HG03571 (cell line): ENCODE data around the gene PPARGC1A.

Source experiments
- ATAC-seq: cut with Tn5 transposase; IDR thresholded peaks from one replicate; pipeline ENCODE4 v1.9.1; 2021; ENCODE audit not compliant: unreplicated experiment

Gene PPARGC1A

DNA sequence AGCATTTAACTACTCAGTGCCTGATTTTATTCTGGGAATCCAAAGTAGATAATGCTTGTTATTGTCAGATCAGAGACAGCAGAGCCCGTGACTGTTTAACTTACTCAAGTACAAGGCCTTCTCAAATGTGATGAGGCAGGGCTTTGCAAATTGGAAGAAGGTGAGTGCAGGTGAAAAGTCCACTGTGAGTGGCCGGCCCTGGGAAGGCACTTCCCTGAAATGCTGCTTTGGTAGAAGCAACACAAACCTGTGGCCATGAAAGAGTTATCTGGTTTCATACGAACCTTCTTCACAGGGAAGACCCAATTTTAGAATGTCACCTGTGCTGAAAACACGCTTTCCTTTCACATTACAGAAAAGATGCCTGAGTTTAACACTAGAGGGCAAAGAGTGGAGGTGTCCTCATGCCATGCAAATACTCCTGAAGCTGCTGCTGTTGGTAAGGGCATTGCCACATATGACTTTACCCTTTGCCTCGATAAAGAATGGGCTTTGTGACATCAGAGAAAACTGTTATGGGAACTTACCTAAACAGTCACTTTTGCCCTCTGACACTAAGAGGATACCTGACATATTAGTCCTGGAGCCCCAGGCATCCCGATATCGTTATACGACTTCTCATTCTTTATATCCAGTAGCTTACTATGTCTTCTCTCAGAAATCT, 8.0 kb downstream of the PPARGC1A start:
- no peak for ATAC-seq

GRCh38 chr4:23881052-23881501, 8.8 kb downstream of the PPARGC1A start:
- ATAC-seq = no peak

GRCh38 chr4:23878912-23879732, 10.7 kb downstream of the PPARGC1A start:
- no peak for ATAC-seq

DNA sequence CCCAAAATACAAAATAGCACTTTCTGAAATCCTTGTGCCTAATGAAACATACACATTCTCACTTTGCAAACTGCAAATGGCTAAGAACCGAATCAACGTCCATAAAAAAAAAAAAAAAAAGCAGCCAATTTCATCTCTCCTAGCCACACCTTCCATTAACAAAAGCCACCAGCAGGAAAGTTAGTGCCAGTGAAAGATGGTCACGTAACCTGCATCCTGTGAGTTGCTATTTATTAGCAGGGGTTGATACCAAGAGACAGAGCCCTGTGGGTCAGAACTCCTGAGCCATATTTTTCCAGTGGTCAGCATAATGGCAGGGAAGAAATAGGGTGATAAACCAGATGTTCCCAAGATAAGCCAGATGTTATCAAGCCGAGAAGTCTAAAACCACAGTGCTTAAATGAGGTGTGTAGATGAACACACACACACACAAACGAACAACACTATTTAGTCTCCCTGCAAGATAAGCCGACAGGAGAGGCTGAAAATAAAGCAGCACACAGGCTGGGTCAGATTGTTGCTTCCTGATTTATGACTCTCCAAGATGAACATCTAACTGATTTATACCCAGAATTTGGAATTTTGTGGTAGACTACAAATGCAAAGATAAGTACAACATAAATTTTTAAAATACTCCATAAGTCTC, 11.5 kb downstream of the PPARGC1A start:
- no peak for ATAC-seq

DNA sequence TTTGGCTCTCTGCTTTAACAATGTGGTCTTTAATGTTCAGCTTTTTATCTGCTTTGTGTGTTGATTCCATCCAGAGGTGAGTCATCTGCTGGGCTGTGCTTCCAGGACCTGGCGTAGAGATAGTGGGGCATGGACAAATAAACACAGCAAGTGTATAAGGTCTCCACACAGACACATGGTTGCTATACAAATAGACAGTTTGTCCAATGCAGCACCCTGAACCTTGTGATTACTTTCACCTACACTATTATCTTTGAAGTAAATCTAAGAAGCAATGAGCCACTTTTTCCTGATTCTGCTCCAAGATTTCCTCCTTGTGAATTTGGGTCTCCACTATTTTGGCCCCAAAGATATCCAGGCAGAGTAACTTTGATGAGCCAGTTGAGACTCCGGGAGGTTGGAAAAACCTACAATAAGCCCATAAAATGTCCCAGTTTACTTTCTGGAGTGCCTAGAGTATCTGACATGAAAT, 12.1 kb downstream of the PPARGC1A start:
- ATAC-seq = no peak

- no peak for ATAC-seq
Measured at GRCh38 chr4:23876418-23877089, 13.3 kb downstream of the PPARGC1A start.

DNA sequence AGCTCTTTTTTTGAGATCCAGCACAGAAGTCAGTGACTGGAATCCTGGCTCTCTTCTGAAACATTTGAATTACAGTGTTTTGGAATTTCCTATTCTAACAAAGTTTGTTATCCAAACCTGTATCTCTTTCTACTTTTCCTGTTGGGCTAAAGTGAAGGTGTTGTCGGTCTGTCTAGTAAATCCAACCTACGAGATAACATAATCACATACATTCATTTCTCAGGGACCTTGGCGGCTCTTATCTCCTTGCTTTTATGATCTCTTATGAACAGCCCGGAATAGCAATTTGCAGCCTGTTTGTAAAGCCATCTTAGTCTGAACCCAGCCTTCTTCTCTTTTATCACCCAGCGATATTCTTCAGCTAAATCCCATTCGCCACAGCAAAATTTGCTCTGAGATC, 14.5 kb downstream of the PPARGC1A start:
- ATAC-seq = no peak

DNA sequence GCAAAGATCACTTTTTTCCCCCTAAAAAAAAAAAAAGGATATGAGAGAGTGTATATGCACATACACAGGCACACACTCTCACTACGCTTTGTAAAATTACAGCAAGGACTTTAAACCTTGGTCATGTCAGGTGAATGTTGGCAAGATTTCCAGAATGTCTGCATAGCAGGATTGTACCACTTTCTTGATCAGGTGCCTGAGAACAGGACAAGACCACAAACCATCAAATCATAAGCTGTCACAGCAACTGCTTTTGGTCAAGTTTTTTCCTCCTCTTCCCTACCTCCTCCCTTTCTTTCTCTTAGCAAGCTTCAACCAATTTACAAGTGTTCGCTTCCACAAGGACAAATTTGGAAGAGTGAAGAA, 15.3 kb downstream of the PPARGC1A start:
- ATAC-seq = no peak

- ATAC-seq = no peak
Measured at GRCh38 chr4:23873717-23874535, 15.9 kb downstream of the PPARGC1A start.

DNA sequence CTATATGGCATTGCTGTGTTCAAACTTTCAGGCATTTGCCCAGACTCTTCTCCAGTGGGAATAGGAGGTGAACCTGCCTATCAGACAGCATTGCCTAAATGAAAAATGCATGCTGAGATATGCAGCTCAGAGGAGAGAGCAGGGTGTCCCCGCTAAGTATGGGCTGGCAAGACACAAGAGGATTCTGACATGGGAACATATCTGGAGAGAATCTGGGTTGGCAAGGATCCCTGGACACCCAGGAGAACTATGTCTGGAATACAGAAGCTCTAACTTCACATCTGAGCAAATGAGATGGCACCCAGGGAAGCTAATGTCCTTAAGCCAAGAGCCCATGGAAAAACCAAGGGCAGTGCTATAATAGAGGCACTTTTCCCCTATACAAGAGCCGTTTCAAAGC, 18.4 kb downstream of the PPARGC1A start:
- ATAC-seq = no peak

- ATAC-seq = no peak
Measured at GRCh38 chr4:23866450-23867075, 23.3 kb downstream of the PPARGC1A start.

DNA sequence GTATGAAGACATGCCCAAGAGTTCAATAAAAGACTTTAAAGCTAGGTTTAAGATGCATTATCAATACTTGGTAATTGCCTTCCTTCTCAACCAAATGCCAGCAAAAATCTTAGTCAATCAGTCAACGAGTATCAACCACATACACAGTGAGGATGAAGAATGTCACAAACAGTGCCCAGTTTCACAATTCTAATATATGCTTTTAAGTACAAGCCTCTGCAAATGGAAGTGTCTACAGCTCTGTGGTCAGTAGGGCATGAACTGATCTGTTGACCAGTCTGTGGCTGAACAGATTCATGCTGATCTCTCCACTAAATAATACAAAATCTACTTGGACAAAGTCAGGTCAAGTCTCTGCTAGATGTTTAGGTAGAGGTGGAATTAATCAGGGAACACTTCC, 27.9 kb downstream of the PPARGC1A start:
- no peak for ATAC-seq

- ATAC-seq = no peak
Measured at GRCh38 chr4:23860919-23861318, 28.9 kb downstream of the PPARGC1A start.

DNA sequence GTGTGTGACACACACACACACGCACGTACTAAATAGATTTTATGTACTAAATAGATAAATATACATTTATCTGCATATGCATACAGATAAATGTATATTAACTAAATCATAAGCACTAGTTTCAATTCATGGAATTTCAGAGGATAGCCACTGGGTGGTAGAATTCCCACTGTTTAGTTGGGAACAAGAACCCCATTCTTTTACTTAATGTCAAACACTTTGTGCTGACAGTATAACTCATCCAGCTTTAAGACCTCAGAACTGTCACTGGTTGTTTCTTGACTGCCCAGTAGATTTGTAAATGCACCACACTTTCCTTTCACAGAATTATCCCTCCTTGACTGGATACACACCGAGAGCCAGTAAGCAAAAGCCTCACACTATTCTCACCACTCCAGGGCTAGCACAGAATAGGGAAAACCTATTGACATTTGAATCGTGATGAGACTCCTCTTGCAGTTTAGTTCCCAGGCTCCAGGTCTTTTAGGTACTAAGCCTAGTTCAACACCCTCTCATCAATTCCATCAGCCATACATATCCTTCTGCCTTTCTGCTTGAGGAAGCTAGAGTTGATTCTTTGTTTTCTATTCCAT, 32.4 kb downstream of the PPARGC1A start:
- ATAC-seq = no peak

DNA sequence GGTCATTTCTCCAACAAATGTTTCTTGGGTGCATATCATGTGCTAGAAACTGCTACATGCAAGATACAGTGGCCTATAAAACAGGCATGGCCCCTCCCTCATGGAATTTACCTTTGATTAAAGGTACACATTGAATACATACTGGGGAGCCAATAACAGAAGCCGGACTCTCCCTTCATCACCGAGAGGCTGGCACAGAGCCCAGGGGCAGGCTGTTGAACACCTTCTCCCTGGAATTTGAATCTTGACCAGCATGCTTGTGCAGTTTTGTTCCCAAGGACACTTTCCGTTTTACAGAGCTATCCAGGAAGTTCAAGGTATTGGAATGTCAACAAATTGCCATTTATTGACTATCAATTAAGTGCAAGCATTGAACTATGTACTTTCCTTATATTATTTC, 33.2 kb downstream of the PPARGC1A start:
- no peak for ATAC-seq

GRCh38 chr4:23855912-23856605, 33.8 kb downstream of the PPARGC1A start:
- no peak for ATAC-seq

- ATAC-seq = no peak
Measured at GRCh38 chr4:23853986-23854660, 35.7 kb downstream of the PPARGC1A start.

DNA sequence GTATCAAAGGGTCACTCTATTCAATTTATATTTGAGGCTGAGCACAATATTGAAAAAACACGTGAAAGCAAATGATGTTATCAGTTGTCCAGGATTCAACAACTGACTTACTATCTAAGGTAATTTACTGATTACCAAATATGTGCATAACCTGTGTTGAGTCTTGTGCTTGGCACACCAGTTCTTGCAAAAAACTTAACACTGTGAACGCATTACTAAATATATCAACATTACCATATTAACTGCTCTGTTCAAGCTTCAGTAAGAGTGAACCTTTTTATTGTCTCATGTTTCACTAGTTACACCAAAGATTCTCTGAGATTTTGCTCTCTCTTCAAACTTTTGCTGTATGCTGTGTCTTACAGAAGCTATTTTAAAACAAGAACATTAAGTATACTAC, 38.4 kb downstream of the PPARGC1A start:
- no peak for ATAC-seq

DNA sequence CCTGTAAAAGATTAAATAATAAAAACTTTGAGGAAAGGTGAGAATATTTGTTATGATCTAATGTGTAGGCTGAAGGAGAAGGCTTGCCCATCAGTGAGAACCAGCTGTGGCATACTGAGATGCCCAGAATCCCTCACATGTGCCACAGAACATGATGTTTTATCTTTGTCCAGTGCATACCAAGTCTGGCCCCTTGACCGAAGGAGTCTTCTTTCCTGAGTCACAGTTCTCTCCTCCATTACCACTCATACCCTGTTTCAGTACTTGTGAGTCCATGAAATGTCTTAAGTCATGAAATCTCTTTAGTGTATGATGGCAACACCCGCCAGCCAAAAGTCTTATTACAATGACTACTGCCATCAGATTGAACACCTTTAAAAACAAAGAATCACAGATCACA, 42.7 kb downstream of the PPARGC1A start:
- no peak for ATAC-seq
